ENCODE measurements around the gene FXYD7.

The FXYD7 gene

DNA sequence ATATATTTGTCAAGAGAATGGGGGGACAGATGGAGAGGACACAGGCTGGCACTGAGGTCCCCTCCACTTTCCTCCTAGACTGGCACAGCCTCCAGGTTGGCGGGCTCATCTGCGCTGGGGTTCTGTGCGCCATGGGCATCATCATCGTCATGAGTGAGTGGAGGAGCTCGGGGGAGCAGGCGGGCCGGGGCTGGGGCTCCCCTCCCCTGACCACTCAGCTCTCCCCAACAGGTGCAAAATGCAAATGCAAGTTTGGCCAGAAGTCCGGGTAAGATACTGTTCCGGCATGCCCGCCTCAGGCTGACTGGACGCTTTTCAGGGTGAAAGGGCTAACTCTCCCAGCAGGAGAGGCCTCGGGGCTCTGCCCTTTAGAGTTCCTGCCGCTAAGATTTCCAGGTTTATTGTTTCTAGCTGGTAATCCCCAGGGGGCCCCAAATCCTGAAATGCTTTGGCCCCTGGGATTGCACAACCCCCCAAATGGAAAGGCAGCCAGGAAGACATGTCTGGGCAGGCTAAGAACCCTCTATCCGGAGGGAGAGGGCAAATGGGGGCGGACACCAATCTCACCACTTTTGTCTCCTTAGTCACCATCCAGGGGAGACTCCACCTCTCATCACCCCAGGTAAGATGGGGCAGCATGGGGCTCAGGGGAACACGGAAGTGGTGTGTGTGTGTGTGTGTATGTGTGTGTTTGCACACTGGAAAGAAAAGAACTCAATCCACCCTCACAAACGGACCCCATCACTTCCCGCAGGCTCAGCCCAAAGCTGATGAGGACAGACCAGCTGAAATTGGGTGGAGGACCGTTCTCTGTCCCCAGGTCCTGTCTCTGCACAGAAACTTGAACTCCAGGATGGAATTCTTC lies 20.1 kb upstream of the FXYD7 start:
- Histone ChIP-seq H3K9me3 (no peaks in the 10 kb centered on the region), H3K27me3 (peaks cover 21% of the 10 kb centered on the region), H3K4me1 (ENCODE audit: control insufficient read depth in 1 of 2, insufficient read depth in 1 of 2, low read depth in 1 of 2, low read length in 1 of 2) (peaks cover 8 to 9% of the 10 kb centered on the region in 2 experiments), H3K36me3 (no peaks in the 10 kb centered on the region), H3K27ac (no peak overlapping the region), H3K4me3 (ENCODE audit: low read depth in 1 of 2, low read length in 1 of 2) (no peak overlapping the region)
- TF ChIP-seq, protein P1, sequence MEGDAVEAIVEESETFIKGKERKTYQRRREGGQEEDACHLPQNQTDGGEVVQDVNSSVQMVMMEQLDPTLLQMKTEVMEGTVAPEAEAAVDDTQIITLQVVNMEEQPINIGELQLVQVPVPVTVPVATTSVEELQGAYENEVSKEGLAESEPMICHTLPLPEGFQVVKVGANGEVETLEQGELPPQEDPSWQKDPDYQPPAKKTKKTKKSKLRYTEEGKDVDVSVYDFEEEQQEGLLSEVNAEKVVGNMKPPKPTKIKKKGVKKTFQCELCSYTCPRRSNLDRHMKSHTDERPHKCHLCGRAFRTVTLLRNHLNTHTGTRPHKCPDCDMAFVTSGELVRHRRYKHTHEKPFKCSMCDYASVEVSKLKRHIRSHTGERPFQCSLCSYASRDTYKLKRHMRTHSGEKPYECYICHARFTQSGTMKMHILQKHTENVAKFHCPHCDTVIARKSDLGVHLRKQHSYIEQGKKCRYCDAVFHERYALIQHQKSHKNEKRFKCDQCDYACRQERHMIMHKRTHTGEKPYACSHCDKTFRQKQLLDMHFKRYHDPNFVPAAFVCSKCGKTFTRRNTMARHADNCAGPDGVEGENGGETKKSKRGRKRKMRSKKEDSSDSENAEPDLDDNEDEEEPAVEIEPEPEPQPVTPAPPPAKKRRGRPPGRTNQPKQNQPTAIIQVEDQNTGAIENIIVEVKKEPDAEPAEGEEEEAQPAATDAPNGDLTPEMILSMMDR (IDR thresholded peaks at IDR 0.05) = no peak

DNA sequence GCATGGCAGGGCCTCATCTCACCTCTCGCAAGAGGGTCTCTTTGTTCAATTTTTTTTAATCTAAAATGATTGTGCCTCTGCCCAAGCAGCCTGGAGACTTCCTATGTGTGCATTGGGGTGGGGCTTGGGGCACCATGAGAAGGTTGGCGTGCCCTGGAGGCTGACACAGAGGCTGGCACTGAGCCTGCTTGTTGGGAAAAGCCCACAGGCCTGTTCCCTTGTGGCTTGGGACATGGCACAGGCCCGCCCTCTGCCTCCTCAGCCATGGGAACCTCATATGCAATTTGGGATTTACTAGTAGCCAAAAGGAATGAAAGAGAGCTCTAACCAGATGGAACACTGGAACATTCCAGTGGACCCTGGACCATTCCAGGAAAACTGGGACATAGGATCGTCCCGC lies 19.5 kb upstream of the FXYD7 start:
- peaks cover 8 to 9% of the 10 kb centered on the region in 2 experiments for H3K4me1 ChIP-seq (ENCODE audit: control insufficient read depth in 1 of 2, insufficient read depth in 1 of 2, low read depth in 1 of 2, low read length in 1 of 2)
- TF ChIP-seq, protein P1 (IDR thresholded peaks at IDR 0.05) = no peak
- H3K36me3 ChIP-seq = no peaks in the 10 kb centered on the region
- H3K27ac ChIP-seq = no peak overlapping the region
- H3K9me3 ChIP-seq = no peaks in the 10 kb centered on the region
- H3K27me3 ChIP-seq = peaks cover 14% of the 10 kb centered on the region
- H3K4me3 ChIP-seq (ENCODE audit: low read depth in 1 of 2, low read length in 1 of 2) = no peak overlapping the region

DNA sequence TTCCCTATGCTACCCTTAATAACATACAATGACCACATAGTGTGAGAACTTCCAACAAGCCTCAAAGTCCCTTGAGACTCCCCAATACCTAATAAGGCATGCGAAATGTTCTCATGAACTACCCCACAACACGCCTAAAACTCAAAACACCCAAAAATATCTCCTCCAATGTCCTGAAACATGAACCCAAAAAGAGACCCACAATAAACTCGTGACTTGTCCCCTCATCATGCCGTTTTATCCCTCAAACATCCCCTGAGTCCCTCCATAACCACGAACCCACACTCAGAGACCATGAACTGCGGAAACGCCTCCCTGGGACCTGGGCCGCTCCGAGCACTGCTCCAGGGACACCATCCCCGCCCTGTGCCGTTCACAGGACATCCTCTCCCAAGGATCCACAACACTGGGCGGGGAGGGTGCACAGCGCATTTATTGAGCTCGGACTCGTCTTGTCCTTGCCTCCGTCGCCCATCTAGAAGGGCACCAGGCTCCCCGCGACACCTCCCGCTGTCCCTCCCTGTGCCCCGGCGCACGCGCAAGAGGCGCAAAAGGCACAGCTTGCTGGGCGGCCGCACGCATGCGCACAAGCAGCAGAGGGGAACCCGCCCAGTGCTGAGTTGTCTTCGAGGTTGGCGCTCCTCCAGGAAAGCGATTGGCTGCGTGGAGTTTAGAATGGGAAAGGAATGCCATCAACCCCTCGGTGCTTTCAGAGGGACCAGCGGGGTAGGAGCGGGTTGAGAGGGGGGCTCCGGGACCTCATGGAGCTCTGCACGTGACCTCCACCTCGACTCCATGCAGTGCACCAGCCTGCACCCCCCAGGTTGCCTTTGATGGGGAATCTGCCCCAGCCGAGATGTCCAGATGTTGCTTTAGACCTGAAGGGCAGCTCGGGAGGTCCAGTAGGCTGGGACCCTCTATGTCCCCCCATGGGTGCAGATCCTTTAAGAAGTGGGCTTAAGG lies 18.7 kb upstream of the FXYD7 start:
- no peaks in the 10 kb centered on the region for H3K36me3 ChIP-seq
- TF ChIP-seq, protein P1 (IDR thresholded peaks at IDR 0.05) = no peak
- no peak overlapping the region for H3K27ac ChIP-seq
- peak overlapping the region; percentile 52 to 53 for H3K4me3 ChIP-seq (ENCODE audit: low read depth in 1 of 2, low read length in 1 of 2)
- H3K27me3 ChIP-seq = peaks cover 6% of the 10 kb centered on the region
- no peaks in the 10 kb centered on the region for H3K9me3 ChIP-seq
- peaks cover 8 to 9% of the 10 kb centered on the region in 2 experiments for H3K4me1 ChIP-seq (ENCODE audit: control insufficient read depth in 1 of 2, insufficient read depth in 1 of 2, low read depth in 1 of 2, low read length in 1 of 2)

DNA sequence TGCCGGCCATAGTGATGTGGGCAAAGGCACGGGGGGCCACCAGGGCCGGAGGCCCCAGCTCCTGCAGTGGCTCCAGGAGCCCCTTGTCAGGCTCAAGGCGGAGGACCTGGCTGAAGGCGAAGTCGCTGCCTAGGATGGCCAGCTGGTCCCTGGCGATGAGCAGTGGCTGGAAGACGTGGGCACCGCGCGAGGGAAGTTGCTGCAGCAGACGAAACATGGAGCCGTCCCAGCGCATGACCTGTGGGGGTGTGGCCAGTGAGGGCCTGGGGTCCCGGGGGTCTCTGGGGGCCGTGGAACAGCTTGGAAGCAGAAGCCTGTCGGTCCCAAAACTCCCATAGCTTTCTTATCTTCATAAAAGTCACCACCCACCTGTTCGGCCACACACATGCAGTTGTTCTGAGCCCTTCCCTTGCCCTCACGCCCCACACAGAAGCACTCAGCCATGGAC lies 17.8 kb upstream of the FXYD7 start:
- TF ChIP-seq, protein P1 (IDR thresholded peaks at IDR 0.05) = no peak
- Histone ChIP-seq H3K9me3 (no peaks in the 10 kb centered on the region), H3K27ac (no peak overlapping the region), H3K4me1 (ENCODE audit: control insufficient read depth in 1 of 2, insufficient read depth in 1 of 2, low read depth in 1 of 2, low read length in 1 of 2) (peaks cover 8 to 9% of the 10 kb centered on the region in 2 experiments), H3K4me3 (ENCODE audit: low read depth in 1 of 2, low read length in 1 of 2) (no peak overlapping the region), H3K36me3 (no peaks in the 10 kb centered on the region), H3K27me3 (no peaks in the 10 kb centered on the region)

DNA sequence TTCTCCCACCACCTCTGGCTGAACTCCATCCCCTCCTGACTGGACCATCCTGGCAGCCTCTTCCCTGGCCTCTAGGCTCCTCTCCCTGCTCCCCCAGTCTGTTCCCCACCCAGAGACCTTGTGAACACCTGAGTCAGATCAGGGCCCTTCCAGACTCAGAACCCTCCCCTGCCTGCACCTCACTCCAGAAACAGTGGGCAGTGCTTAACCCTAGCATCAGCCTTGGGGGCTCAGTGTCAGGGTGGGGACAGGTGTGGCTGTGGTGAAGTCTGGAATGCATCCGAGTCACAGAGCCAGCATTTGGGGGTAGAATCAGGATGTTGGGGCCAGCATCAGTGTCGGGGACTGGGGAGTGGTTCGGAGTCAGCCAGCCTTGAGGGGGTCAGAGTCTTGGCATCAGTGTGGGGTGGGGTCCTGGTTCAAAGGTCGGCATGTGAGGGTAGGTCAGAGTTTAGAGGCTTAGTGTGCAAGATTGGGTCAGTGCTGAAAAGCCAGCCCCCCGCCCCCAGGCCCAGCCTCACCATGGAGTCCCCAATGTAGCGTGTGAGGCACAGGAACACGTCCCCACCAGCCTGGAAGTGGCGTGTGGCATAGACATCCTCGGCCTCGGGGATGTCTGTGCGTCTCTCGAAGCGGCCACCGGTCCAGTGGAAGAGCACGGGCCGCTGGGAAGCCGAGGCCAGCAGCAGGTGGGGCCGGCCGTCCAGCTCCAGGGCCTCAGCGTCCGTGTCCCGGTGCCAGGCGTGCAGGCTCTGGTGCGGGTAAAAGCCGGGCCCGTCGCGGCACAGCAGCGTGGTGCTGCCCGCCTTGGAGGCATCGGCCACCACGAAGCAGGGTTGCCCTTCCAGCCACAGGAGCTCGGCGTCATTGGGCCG lies 17.1 kb upstream of the FXYD7 start:
- Histone ChIP-seq H3K27me3 (no peaks in the 10 kb centered on the region), H3K9me3 (no peaks in the 10 kb centered on the region), H3K4me3 (ENCODE audit: low read depth in 1 of 2, low read length in 1 of 2) (no peak overlapping the region), H3K4me1 (ENCODE audit: control insufficient read depth in 1 of 2, insufficient read depth in 1 of 2, low read depth in 1 of 2, low read length in 1 of 2) (peaks cover 8 to 9% of the 10 kb centered on the region in 2 experiments), H3K36me3 (no peaks in the 10 kb centered on the region), H3K27ac (no peak overlapping the region)
- TF ChIP-seq, protein P1 (IDR thresholded peaks at IDR 0.05) = no peak
